ENCODE measurements around the gene ZNF785. TPM values are rescaled to one million over a fixed set of nuclear protein-coding genes. Genes with fewer than 3 reads are reported as not detected.

Gene ZNF785
- total and polyA plus RNA-seq, 2 of the 13 experiments (the other 11 are each of a cell fraction or from before 2014, with no cell fraction given) = 0.01 TPM; not detected in 1

DNA sequence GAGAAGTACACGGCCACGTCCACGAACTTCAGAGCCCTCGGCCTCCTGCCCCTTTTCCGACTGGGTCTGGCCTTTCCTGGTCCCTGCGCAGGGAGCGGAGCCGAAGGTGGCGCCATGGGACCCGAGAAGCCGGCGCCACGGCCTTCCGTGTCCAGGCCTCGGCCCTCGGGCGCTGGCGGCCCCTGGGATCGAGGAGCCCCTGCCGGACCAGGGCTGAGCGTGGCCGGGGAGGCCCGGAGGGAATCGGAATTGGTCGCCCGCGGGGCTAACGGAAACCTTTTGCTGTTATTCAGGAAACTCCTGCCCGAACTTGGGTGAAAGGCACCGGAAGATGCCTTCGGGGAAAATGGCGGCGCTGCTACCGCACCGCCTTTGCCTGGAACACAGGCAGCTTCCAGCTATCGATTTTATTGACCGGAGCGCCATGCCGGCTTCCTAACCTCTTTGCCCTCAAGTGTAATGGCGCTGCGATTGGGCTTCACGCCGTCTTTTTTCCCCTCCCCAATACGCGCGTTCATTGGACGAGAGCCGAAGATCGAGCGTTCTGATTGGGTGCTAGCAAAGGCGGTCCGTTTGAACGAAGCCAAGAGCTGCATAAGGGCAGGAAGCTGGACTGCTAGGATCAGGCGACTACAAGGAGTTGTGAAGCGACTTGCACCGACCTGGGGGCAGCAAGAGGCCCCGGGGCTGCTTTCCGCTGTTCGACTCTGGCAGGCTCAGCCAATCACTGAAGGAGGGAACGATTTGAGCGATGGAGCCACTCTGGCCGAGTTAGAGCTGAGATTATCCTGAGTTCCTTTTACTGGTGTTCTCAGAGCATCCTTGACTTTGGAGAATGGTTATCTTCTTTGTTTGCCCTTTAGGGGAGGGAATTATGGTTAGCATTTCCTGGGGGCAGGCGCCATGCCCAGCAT, 24.7 kb upstream of the ZNF785 start, which contains the start of gene ZNF689 (continued):
- TF ChIP-seq, protein P1, sequence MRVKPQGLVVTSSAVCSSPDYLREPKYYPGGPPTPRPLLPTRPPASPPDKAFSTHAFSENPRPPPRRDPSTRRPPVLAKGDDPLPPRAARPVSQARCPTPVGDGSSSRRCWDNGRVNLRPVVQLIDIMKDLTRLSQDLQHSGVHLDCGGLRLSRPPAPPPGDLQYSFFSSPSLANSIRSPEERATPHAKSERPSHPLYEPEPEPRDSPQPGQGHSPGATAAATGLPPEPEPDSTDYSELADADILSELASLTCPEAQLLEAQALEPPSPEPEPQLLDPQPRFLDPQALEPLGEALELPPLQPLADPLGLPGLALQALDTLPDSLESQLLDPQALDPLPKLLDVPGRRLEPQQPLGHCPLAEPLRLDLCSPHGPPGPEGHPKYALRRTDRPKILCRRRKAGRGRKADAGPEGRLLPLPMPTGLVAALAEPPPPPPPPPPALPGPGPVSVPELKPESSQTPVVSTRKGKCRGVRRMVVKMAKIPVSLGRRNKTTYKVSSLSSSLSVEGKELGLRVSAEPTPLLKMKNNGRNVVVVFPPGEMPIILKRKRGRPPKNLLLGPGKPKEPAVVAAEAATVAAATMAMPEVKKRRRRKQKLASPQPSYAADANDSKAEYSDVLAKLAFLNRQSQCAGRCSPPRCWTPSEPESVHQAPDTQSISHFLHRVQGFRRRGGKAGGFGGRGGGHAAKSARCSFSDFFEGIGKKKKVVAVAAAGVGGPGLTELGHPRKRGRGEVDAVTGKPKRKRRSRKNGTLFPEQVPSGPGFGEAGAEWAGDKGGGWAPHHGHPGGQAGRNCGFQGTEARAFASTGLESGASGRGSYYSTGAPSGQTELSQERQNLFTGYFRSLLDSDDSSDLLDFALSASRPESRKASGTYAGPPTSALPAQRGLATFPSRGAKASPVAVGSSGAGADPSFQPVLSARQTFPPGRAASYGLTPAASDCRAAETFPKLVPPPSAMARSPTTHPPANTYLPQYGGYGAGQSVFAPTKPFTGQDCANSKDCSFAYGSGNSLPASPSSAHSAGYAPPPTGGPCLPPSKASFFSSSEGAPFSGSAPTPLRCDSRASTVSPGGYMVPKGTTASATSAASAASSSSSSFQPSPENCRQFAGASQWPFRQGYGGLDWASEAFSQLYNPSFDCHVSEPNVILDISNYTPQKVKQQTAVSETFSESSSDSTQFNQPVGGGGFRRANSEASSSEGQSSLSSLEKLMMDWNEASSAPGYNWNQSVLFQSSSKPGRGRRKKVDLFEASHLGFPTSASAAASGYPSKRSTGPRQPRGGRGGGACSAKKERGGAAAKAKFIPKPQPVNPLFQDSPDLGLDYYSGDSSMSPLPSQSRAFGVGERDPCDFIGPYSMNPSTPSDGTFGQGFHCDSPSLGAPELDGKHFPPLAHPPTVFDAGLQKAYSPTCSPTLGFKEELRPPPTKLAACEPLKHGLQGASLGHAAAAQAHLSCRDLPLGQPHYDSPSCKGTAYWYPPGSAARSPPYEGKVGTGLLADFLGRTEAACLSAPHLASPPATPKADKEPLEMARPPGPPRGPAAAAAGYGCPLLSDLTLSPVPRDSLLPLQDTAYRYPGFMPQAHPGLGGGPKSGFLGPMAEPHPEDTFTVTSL (CRISPR knock-in tag; IDR thresholded peaks at IDR 0.05; ENCODE audit: borderline replicate concordance) = peak; percentile 82; the same call in 1 of the 2 replicates
- TF ChIP-seq THYN1 (CRISPR knock-in tag; IDR thresholded peaks at IDR 0.05; ENCODE audit: borderline replicate concordance, low read depth) (no peak), ATF1 (CRISPR knock-in tag; IDR thresholded peaks at IDR 0.05) (peak; percentile 91), SP140L (CRISPR knock-in tag; IDR thresholded peaks at IDR 0.05; ENCODE audit: borderline replicate concordance) (peak; percentile 82; the same call in 1 of the 2 replicates), MBNL3 (CRISPR knock-in tag; conservative IDR thresholded peaks at IDR 0.05) (peak; percentile 81; the same call in 1 of the 2 replicates), FOSL1 (CRISPR knock-in tag; IDR thresholded peaks at IDR 0.05; ENCODE audit: borderline replicate concordance) (0 out of 2 replicates have a peak, but pooled peaks have one; percentile 24), GLI4 (CRISPR knock-in tag; IDR thresholded peaks at IDR 0.05; ENCODE audit: borderline replicate concordance) (peak; percentile 99), ZBTB7B (CRISPR knock-in tag; IDR thresholded peaks at IDR 0.05) (peak; percentile 93), ZNF3 (CRISPR knock-in tag; IDR thresholded peaks at IDR 0.05) (no peak)
- TF ChIP-seq, protein P2, sequence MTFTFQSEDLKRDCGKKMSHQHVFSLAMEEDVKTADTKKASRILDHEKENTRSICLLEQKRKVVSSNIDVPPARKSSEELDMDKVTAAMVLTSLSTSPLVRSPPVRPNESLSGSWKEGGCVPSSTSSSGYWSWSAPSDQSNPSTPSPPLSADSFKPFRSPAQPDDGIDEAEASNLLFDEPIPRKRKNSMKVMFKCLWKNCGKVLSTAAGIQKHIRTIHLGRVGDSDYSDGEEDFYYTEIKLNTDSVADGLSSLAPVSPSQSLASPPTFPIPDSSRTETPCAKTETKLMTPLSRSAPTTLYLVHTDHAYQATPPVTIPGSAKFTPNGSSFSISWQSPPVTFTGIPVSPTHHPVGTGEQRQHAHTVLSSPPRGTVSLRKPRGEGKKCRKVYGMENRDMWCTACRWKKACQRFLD (CRISPR knock-in tag; IDR thresholded peaks at IDR 0.05; ENCODE audit: borderline replicate concordance) = no peak; the same call in 1 of the 2 replicates
- TF ChIP-seq, protein P3, sequence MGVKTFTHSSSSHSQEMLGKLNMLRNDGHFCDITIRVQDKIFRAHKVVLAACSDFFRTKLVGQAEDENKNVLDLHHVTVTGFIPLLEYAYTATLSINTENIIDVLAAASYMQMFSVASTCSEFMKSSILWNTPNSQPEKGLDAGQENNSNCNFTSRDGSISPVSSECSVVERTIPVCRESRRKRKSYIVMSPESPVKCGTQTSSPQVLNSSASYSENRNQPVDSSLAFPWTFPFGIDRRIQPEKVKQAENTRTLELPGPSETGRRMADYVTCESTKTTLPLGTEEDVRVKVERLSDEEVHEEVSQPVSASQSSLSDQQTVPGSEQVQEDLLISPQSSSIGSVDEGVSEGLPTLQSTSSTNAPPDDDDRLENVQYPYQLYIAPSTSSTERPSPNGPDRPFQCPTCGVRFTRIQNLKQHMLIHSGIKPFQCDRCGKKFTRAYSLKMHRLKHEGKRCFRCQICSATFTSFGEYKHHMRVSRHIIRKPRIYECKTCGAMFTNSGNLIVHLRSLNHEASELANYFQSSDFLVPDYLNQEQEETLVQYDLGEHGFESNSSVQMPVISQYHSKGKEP (CRISPR knock-in tag; IDR thresholded peaks at IDR 0.05) = peak; percentile 92
- TF ChIP-seq, protein P4, sequence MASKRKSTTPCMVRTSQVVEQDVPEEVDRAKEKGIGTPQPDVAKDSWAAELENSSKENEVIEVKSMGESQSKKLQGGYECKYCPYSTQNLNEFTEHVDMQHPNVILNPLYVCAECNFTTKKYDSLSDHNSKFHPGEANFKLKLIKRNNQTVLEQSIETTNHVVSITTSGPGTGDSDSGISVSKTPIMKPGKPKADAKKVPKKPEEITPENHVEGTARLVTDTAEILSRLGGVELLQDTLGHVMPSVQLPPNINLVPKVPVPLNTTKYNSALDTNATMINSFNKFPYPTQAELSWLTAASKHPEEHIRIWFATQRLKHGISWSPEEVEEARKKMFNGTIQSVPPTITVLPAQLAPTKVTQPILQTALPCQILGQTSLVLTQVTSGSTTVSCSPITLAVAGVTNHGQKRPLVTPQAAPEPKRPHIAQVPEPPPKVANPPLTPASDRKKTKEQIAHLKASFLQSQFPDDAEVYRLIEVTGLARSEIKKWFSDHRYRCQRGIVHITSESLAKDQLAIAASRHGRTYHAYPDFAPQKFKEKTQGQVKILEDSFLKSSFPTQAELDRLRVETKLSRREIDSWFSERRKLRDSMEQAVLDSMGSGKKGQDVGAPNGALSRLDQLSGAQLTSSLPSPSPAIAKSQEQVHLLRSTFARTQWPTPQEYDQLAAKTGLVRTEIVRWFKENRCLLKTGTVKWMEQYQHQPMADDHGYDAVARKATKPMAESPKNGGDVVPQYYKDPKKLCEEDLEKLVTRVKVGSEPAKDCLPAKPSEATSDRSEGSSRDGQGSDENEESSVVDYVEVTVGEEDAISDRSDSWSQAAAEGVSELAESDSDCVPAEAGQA (IDR thresholded peaks at IDR 0.05; ENCODE audit: low read depth) = peak; percentile 90
- TF ChIP-seq, protein P4 (CRISPR knock-in tag; IDR thresholded peaks at IDR 0.05; ENCODE audit: borderline replicate concordance) = 0 out of 2 replicates have a peak, but pooled peaks have one; percentile 70
